Prostate gland (tissue), 2 donors: Measurements from ENCODE around the gene HOXD8.

Experiments
- POLR2A ChIP-seq: fragments of 450-650 bp; IDR thresholded peaks from one replicate; pipeline ENCODE4 v1.6.1; 2016; ENCODE audit warnings: antibody characterized with exemption, mild to moderate bottlenecking
- TF ChIP-seq, protein P1 (sequence below), 4 experiments: fragments of 200-600 bp in 2 of 4; fragments of 450-650 bp in 2 of 4; sonication (generic) in 2 of 4; IDR thresholded peaks; 1 replicate in 3 of 4; 2 replicates in 1 of 4; pipeline ENCODE4 v1.5.1; 2016 to 2019; ENCODE audit warnings: antibody characterized with exemption in 4 of 4, mild to moderate bottlenecking in 2 of 4, moderate library complexity in 2 of 4

DNA sequence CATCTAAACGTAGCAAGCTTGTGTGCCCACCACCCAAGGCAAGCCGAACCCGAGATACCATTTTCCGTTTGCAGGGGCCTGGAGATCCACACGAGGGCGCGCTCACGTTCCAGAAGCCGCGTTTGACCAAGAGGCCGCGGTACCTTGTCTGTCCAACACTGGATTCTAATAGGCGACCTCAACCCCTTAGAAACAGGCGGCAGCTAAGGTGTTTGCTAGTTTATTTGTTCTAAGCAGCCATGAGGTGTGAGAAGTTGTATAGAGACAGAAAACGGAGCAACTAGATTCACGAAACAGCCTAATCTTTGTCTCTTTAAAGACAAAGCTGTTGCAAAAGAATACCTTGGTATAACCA lies 18.2 kb upstream of the HOXD8 start:
- TF ChIP-seq POLR2A: no peak
- TF ChIP-seq, protein P1, sequence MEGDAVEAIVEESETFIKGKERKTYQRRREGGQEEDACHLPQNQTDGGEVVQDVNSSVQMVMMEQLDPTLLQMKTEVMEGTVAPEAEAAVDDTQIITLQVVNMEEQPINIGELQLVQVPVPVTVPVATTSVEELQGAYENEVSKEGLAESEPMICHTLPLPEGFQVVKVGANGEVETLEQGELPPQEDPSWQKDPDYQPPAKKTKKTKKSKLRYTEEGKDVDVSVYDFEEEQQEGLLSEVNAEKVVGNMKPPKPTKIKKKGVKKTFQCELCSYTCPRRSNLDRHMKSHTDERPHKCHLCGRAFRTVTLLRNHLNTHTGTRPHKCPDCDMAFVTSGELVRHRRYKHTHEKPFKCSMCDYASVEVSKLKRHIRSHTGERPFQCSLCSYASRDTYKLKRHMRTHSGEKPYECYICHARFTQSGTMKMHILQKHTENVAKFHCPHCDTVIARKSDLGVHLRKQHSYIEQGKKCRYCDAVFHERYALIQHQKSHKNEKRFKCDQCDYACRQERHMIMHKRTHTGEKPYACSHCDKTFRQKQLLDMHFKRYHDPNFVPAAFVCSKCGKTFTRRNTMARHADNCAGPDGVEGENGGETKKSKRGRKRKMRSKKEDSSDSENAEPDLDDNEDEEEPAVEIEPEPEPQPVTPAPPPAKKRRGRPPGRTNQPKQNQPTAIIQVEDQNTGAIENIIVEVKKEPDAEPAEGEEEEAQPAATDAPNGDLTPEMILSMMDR (IDR thresholded peaks at IDR 0.05): peak in 3 of 4 experiments; percentile 39 to 52 (median 50)
